MM.1S (cell line): Measurements from ENCODE around the gene TMEM30B.
"Not testable (repeated sequence)": the region's sequence is repeated elsewhere in the genome, so short reads cannot be mapped to it uniquely, and the experiment has no call there.

ENCODE experiments used
- DNase-seq: peaks from one replicate; pipeline ENCODE4 v3.0.0-alpha.2; 2015
- H2AFZ ChIP-seq: fragments of 300-600 bp; sonication (generic); 2 replicates; pipeline ENCODE4 v1.6.0; 2016; ENCODE audit warnings: antibody characterized with exemption, low read length
- H3F3A ChIP-seq: fragments of 300-600 bp; sonication (generic); 2 replicates; pipeline ENCODE4 v1.6.1; 2016; ENCODE audit warnings: mild to moderate bottlenecking, antibody characterized with exemption, low read length, moderate library complexity, mixed read lengths; ENCODE audit not compliant: insufficient read depth
- H3K27ac ChIP-seq: fragments of 300-600 bp; sonication (generic); 2 replicates; pipeline ENCODE4 v1.5.1; 2016; ENCODE audit warnings: mild to moderate bottlenecking, low read length
- H3K27me3 ChIP-seq: fragments of 300-600 bp; sonication (generic); replicated peaks from 2 replicates; pipeline ENCODE4 v1.6.0; 2016; ENCODE audit warnings: low read length; ENCODE audit not compliant: insufficient read depth
- H3K36me3 ChIP-seq: fragments of 300-600 bp; sonication (generic); replicated peaks from 2 replicates; pipeline ENCODE4 v1.6.1; 2016; ENCODE audit warnings: mild to moderate bottlenecking, low read length, mixed read lengths; ENCODE audit not compliant: insufficient read depth
- H3K4me1 ChIP-seq: fragments of 300-600 bp; sonication (generic); 2 replicates; pipeline ENCODE4 v1.6.1; 2016; ENCODE audit warnings: low read length, mixed read lengths
- H3K4me2 ChIP-seq: fragments of 300-600 bp; sonication (generic); 2 replicates; pipeline ENCODE4 v1.6.0; 2016; ENCODE audit warnings: low read depth, low read length
- H3K4me3 ChIP-seq: fragments of 300-600 bp; sonication (generic); 2 replicates; pipeline ENCODE4 v1.5.1; 2016; ENCODE audit warnings: low read length, mixed read lengths
- H3K79me2 ChIP-seq: fragments of 300-600 bp; sonication (generic); 2 replicates; pipeline ENCODE4 v1.6.1; 2016; ENCODE audit warnings: mixed run types, low read length, mixed read lengths
- H3K9ac ChIP-seq: fragments of 300-600 bp; sonication (generic); 2 replicates; pipeline ENCODE4 v1.6.1; 2016; ENCODE audit warnings: low read length, mixed read lengths
- H3K9me2 ChIP-seq: fragments of 300-600 bp; sonication (generic); replicated peaks from 2 replicates; pipeline ENCODE4 v1.6.1; 2016; ENCODE audit warnings: mild to moderate bottlenecking, low read length, mixed read lengths; ENCODE audit not compliant: insufficient read depth
- H3K9me3 ChIP-seq: fragments of 300-600 bp; sonication (generic); replicated peaks from 2 replicates; pipeline ENCODE4 v1.6.1; 2016; ENCODE audit warnings: mild to moderate bottlenecking, low read length, mixed read lengths; ENCODE audit not compliant: insufficient read depth
- H4K20me1 ChIP-seq: fragments of 300-600 bp; sonication (generic); 2 replicates; pipeline ENCODE4 v1.6.1; 2016; ENCODE audit warnings: mild to moderate bottlenecking, low read length, moderate library complexity, mixed read lengths; ENCODE audit not compliant: insufficient read depth
- CTCF ChIP-seq: fragments of 300-600 bp; sonication (generic); IDR thresholded peaks from 2 replicates; pipeline ENCODE4 v1.5.1; 2016; ENCODE audit warnings: antibody characterized with exemption, low read length, mixed read lengths
- EZH2 ChIP-seq: fragments of 300-600 bp; sonication (generic); optimal IDR thresholded peaks from 2 replicates; pipeline ENCODE3; 2017; ENCODE audit warnings: low read depth, mild to moderate bottlenecking, antibody characterized with exemption, low read length, mixed read lengths
- EZH2phosphoT487 ChIP-seq: fragments of 300-600 bp; sonication (generic); IDR thresholded peaks from 2 replicates; pipeline ENCODE4 v1.6.1; 2018; ENCODE audit warnings: antibody characterized with exemption, low read length

TMEM30B gene

GRCh38 chr14:61240206-61240605 lies 40.9 kb downstream of the TMEM30B start:
- H3F3A ChIP-seq, result no peaks in the 10 kb centered on the region
- H3K9me3 ChIP-seq, result no peaks in the 10 kb centered on the region
- H3K27ac ChIP-seq, result no peak overlapping the region
- DNase-seq, result no peak
- H3K4me1 ChIP-seq, result no peaks in the 10 kb centered on the region
- no peak overlapping the region for H3K9ac ChIP-seq
- H3K4me3 ChIP-seq, result no peak overlapping the region
- H3K4me2 ChIP-seq, result no peak overlapping the region
- H2AFZ ChIP-seq, result no peak overlapping the region
- H3K9me2 ChIP-seq, result no peaks in the 10 kb centered on the region
- no peaks in the 10 kb centered on the region for H4K20me1 ChIP-seq
- no peaks in the 10 kb centered on the region for H3K79me2 ChIP-seq
- H3K27me3 ChIP-seq, result no peaks in the 10 kb centered on the region
- no peak for TF ChIP-seq EZH2phosphoT487
- no peak for TF ChIP-seq CTCF
- no peak for TF ChIP-seq EZH2
- H3K36me3 ChIP-seq, result no peaks in the 10 kb centered on the region

- not testable (repeated sequence) for H3F3A ChIP-seq, H3K4me3 ChIP-seq, H3K27me3 ChIP-seq, H3K36me3 ChIP-seq, H3K4me2 ChIP-seq, H3K79me2 ChIP-seq, H3K4me1 ChIP-seq, H3K9me2 ChIP-seq, H3K9ac ChIP-seq, H3K27ac ChIP-seq, DNase-seq, H3K9me3 ChIP-seq, H2AFZ ChIP-seq, H4K20me1 ChIP-seq
These were observed 41.9 kb downstream of the TMEM30B start for GRCh38 chr14:61239285-61239684.

GRCh38 chr14:61238611-61239245 lies 42.4 kb downstream of the TMEM30B start:
- Histone ChIP-seq H3K9me2 (no peaks in the 10 kb centered on the region), H3K27ac (no peak overlapping the region), H3K9ac (no peak overlapping the region), H3K4me2 (no peak overlapping the region), H3F3A (no peaks in the 10 kb centered on the region), H3K79me2 (no peaks in the 10 kb centered on the region), H3K4me1 (no peaks in the 10 kb centered on the region), H4K20me1 (no peaks in the 10 kb centered on the region), H3K36me3 (no peaks in the 10 kb centered on the region), H3K4me3 (no peak overlapping the region), H3K9me3 (no peaks in the 10 kb centered on the region), H3K27me3 (no peaks in the 10 kb centered on the region), H2AFZ (no peak overlapping the region)
- DNase-seq, result no peak
- TF ChIP-seq EZH2 (no peak), EZH2phosphoT487 (no peak)

- Histone ChIP-seq H3K36me3 (no peaks in the 10 kb centered on the region), H3K9me3 (no peaks in the 10 kb centered on the region), H3K79me2 (no peaks in the 10 kb centered on the region), H3K4me1 (no peaks in the 10 kb centered on the region), H3K4me2 (no peak overlapping the region), H3K9me2 (no peaks in the 10 kb centered on the region), H2AFZ (no peak overlapping the region), H3K4me3 (no peak overlapping the region), H3K9ac (no peak overlapping the region), H4K20me1 (no peaks in the 10 kb centered on the region), H3K27ac (no peak overlapping the region), H3F3A (no peaks in the 10 kb centered on the region), H3K27me3 (no peaks in the 10 kb centered on the region)
- TF ChIP-seq CTCF (no peak), EZH2phosphoT487 (no peak), EZH2 (no peak)
- DNase-seq, result no peak
These were observed 46.8 kb downstream of the TMEM30B start for GRCh38 chr14:61234215-61234916.
